Stomach smooth muscle (tissue), 2 donors: ENCODE measurements around the gene PLAAT1.

Source experiments
- H3K27ac ChIP-seq: one replicate; pipeline ENCODE4 v1.7.0; 2013; ENCODE audit warnings: mild to moderate bottlenecking, low read length, inconsistent platforms
- H3K27me3 ChIP-seq, 2 donors: one replicate each; pipeline ENCODE4 v1.7.0; 2013; ENCODE audit warnings: low read length in 2 of 2; ENCODE audit not compliant: insufficient read depth in 2 of 2, control insufficient read depth in 1 of 2
- H3K36me3 ChIP-seq, 2 donors: one replicate each; pipeline ENCODE4 v1.7.0; 2013; ENCODE audit warnings: low read length in 2 of 2; ENCODE audit not compliant: control insufficient read depth in 2 of 2, insufficient read depth in 2 of 2
- H3K4me1 ChIP-seq: one replicate; pipeline ENCODE4 v1.7.0; 2013; ENCODE audit warnings: low read length; ENCODE audit not compliant: control insufficient read depth, insufficient read depth
- H3K4me3 ChIP-seq, 2 donors: one replicate each; pipeline ENCODE4 v1.7.0; 2013; ENCODE audit warnings: low read length in 2 of 2
- H3K9ac ChIP-seq, 2 donors: one replicate each; pipeline ENCODE4 v1.7.0; 2013; ENCODE audit warnings: low read length in 2 of 2, mild to moderate bottlenecking in 1 of 2
- H3K9me3 ChIP-seq, 2 donors: one replicate each; pipeline ENCODE4 v1.7.0; 2013; ENCODE audit warnings: low read length in 2 of 2; ENCODE audit not compliant: control insufficient read depth in 2 of 2
- donor health status: healthy.
- donor health status: Pancreatic carcinoma.

The PLAAT1 gene

GRCh38 chr3:193228206-193228605, 12.8 kb upstream of the PLAAT1 start:
- Histone ChIP-seq H3K4me3 (no peak overlapping the region), H3K27me3 (no peaks in the 10 kb centered on the region), H3K9ac (no peak overlapping the region), H3K36me3 (no peaks in the 10 kb centered on the region), H3K4me1 (no peaks in the 10 kb centered on the region), H3K9me3 (no peaks in the 10 kb centered on the region), H3K27ac (no peak overlapping the region)

DNA sequence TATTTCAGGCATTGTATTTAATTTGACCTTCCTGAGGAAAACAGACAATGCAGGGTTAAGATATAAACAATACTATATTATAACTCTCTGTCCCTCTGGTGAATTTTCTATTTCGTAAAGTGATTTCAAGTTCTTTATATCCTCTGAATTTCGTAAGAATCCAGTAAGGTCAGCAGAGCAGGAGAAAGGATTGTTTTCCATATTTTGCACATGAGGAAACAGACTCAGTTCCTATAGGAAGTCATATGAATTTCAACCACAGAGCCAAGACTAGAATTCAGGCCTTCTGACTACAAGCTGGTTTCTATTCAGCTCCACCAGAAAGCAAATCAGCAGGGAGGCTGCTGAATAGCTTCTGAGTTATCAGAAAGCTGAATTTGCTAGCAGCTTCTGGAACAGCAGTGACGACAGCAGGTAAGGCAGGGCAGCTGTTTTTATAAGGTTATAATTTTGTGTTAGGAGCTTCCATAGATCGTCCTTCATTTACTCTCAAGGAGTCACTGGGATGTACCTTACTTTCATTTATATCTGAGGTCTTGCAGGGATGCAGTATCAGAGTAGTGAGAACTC, 11.1 kb upstream of the PLAAT1 start:
- Histone ChIP-seq H3K4me3 (no peak overlapping the region), H3K36me3 (no peaks in the 10 kb centered on the region), H3K27me3 (no peaks in the 10 kb centered on the region)

DNA sequence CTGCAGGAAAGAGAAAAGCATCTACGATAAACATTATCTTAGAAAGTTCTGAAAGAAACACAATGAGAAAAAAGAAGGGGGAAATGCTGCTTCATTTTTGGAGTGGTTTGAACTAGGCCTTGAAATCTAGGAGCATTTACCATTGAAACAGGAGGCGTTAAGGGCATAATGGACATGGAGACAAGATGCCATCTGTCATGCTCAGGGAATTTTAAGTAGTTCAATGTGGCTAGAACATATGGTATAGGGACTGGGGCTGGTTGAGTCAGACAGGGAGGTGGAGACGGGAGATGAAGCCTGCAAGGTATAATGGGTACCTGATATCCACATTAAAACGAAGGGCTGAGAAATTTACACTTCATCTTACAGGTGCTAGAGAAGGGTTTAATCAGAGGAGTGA, 10.4 kb upstream of the PLAAT1 start:
- Histone ChIP-seq H3K27ac (no peak overlapping the region), H3K36me3 (no peaks in the 10 kb centered on the region), H3K4me3 (no peak overlapping the region)

More for the DNA sequence above, 11.1 kb upstream of the PLAAT1 start:
- Histone ChIP-seq H3K27ac (no peak overlapping the region), H3K9me3 (no peaks in the 10 kb centered on the region), H3K9ac (no peak overlapping the region), H3K4me1 (no peaks in the 10 kb centered on the region)

GRCh38 chr3:193231201-193231600, 9.8 kb upstream of the PLAAT1 start:
- H3K27ac ChIP-seq = no peak overlapping the region
- no peak overlapping the region for H3K4me3 ChIP-seq
- H3K36me3 ChIP-seq = no peaks in the 10 kb centered on the region
- no peaks in the 10 kb centered on the region for H3K9me3 ChIP-seq
- no peaks in the 10 kb centered on the region for H3K27me3 ChIP-seq
- H3K9ac ChIP-seq = no peak overlapping the region
- no peaks in the 10 kb centered on the region for H3K4me1 ChIP-seq

More for the DNA sequence above, 10.4 kb upstream of the PLAAT1 start:
- no peaks in the 10 kb centered on the region for H3K4me1 ChIP-seq
- H3K9ac ChIP-seq = no peak overlapping the region
- no peaks in the 10 kb centered on the region for H3K27me3 ChIP-seq
- no peaks in the 10 kb centered on the region for H3K9me3 ChIP-seq

- Histone ChIP-seq H3K4me3 (no peak overlapping the region), H3K9me3 (no peaks in the 10 kb centered on the region), H3K36me3 (no peaks in the 10 kb centered on the region), H3K9ac (no peak overlapping the region), H3K27ac (no peak overlapping the region), H3K27me3 (no peaks in the 10 kb centered on the region), H3K4me1 (peaks cover under 1% of the 10 kb centered on the region)
Observed at GRCh38 chr3:193236599-193236998, 4.4 kb upstream of the PLAAT1 start.

- Histone ChIP-seq H3K9me3 (no peaks in the 10 kb centered on the region), H3K27ac (no peak overlapping the region), H3K4me3 (no peak overlapping the region), H3K4me1 (peaks cover 4% of the 10 kb centered on the region), H3K9ac (no peak overlapping the region), H3K36me3 (no peaks in the 10 kb centered on the region), H3K27me3 (no peaks in the 10 kb centered on the region)
Observed at GRCh38 chr3:193237030-193237429, 4.0 kb upstream of the PLAAT1 start.

GRCh38 chr3:193240436-193240849, 579 bp upstream of the PLAAT1 start:
- Histone ChIP-seq H3K27ac (no peak overlapping the region), H3K4me1 (peaks cover 4% of the 10 kb centered on the region), H3K9me3 (no peaks in the 10 kb centered on the region), H3K9ac (peak overlapping the region; percentile 60 to 63), H3K27me3 (no peaks in the 10 kb centered on the region), H3K4me3 (peak overlapping the region; percentile 76 to 79), H3K36me3 (no peaks in the 10 kb centered on the region)

DNA sequence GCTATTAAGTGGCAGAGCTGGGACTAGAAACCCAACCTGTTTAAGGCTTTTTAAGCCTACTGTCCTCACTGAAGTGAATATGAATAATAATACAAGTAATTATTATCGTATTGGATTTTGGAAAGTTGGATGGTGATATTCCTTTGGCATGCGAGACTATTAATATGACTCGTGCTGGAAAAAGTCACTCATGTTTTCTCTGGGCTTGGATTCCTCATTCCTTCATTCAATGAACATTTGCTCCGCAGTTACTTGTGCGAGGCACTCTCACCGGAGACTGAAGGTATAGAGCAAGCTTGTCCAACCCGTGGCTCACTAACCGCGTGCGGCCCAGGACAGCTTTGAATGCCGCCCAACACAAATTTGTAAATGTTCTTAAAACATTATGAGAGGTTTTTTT, 694 bp downstream of the PLAAT1 start:
- peak overlapping the region; percentile 41 for H3K27ac ChIP-seq
- peak overlapping the region; percentile 62 to 70 for H3K9ac ChIP-seq
- peak overlapping the region; percentile 74 to 75 for H3K4me3 ChIP-seq
- H3K9me3 ChIP-seq = no peaks in the 10 kb centered on the region
- peaks cover 4% of the 10 kb centered on the region for H3K4me1 ChIP-seq
- H3K36me3 ChIP-seq = no peaks in the 10 kb centered on the region
- H3K27me3 ChIP-seq = no peaks in the 10 kb centered on the region

GRCh38 chr3:193243571-193243970, 2.5 kb downstream of the PLAAT1 start:
- no peak overlapping the region for H3K9ac ChIP-seq
- peaks cover 0 to 3% of the 10 kb centered on the region in 2 donors for H3K9me3 ChIP-seq
- no peaks in the 10 kb centered on the region for H3K36me3 ChIP-seq
- no peaks in the 10 kb centered on the region for H3K27me3 ChIP-seq
- no peak overlapping the region for H3K4me3 ChIP-seq
- H3K27ac ChIP-seq = no peak overlapping the region
- H3K4me1 ChIP-seq = peaks cover 4% of the 10 kb centered on the region

GRCh38 chr3:193248848-193249468, 7.9 kb downstream of the PLAAT1 start:
- H3K36me3 ChIP-seq = no peaks in the 10 kb centered on the region
- H3K4me3 ChIP-seq = no peak overlapping the region
- H3K4me1 ChIP-seq = no peaks in the 10 kb centered on the region
- peaks cover 5 to 15% of the 10 kb centered on the region in 2 donors for H3K9me3 ChIP-seq
- no peak overlapping the region for H3K27ac ChIP-seq
- H3K27me3 ChIP-seq = no peaks in the 10 kb centered on the region
- H3K9ac ChIP-seq = no peak overlapping the region

DNA sequence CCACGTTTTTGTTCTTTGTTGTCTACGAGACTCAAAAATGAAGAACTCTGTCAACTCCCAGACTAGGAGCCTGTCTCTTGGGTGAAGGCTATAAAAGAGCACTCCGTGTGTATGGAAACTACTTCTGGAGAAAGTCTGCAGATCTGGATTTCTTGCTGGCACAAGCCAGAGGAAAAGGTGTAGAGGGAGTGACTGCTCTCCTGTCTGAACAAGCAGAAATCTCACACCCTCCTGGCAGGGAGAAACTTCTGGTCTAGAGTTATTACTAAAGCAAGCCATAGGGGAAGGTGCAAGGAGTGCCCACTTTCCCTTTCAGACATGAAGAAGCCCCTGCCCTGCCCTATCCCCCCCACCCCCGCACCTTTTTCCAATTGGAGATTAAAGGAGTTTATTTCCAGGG, 9.5 kb downstream of the PLAAT1 start:
- H3K27me3 ChIP-seq = no peaks in the 10 kb centered on the region
- H3K9me3 ChIP-seq = peaks cover 5 to 15% of the 10 kb centered on the region in 2 donors
- H3K36me3 ChIP-seq = no peaks in the 10 kb centered on the region
- no peaks in the 10 kb centered on the region for H3K4me1 ChIP-seq
- no peak overlapping the region for H3K27ac ChIP-seq
- no peak overlapping the region for H3K9ac ChIP-seq
- H3K4me3 ChIP-seq = no peak overlapping the region
